ENCODE measurements around the gene ANXA11.

GRCh38 chr10:80137920-80138319 lies 67.4 kb downstream of the ANXA11 start:
- TF ChIP-seq POLR2AphosphoS5 (IDR thresholded peaks at IDR 0.05) (no peak), CTCF (IDR thresholded peaks at IDR 0.05) (no peak)
